Ascending aorta (tissue), 2 donors: ENCODE measurements around the gene NUP50. TPM values are rescaled to one million over a fixed set of nuclear protein-coding genes. Genes with fewer than 3 reads are reported as not detected.

ENCODE experiments used
- DNase-seq, 2 donors: peaks; one replicate each; pipeline ENCODE4 v3.0.0-alpha.2; 2019; ENCODE audit warnings: low spot score in 2 of 2
- H3K27ac ChIP-seq, 2 donors: fragments of 200-600 bp; sonication (generic); one replicate each; pipeline ENCODE4 v1.5.1; 2016 to 2017; ENCODE audit warnings: mild to moderate bottlenecking in 1 of 2
- H3K27me3 ChIP-seq: fragments of 200-600 bp; sonication (generic); one replicate; pipeline ENCODE4 v1.5.1; 2017
- H3K36me3 ChIP-seq, 2 donors: fragments of 200-600 bp; sonication (generic); one replicate each; pipeline ENCODE4 v1.5.1; 2016
- H3K4me1 ChIP-seq, 2 donors: fragments of 200-600 bp; sonication (generic); one replicate each; pipeline ENCODE4 v1.5.1; 2016 to 2017; ENCODE audit warnings: mild to moderate bottlenecking in 1 of 2
- H3K4me3 ChIP-seq, 2 donors: fragments of 200-600 bp; sonication (generic); one replicate each; pipeline ENCODE4 v1.5.1; 2016 to 2017; ENCODE audit warnings: mild to moderate bottlenecking in 1 of 2
- H3K9me3 ChIP-seq, 2 donors: fragments of 200-600 bp; sonication (generic); one replicate each; pipeline ENCODE4 v1.5.1; 2016
- CTCF ChIP-seq, 3 experiments: fragments of 200-600 bp in 2 of 3; fragments of 450-650 bp in 1 of 3; sonication (generic) in 2 of 3; IDR thresholded peaks; one replicate each; pipeline ENCODE4 v1.5.1; 2016 to 2019; ENCODE audit warnings: antibody characterized with exemption in 3 of 3, mild to moderate bottlenecking in 1 of 3, moderate library complexity in 1 of 3
- intact Hi-C: fragments of 100-400 bp; cut with DNase I; formaldehyde crosslinking; loops from one replicate; pipeline ENCODE4 v1.15.1; 2023
- total RNA-seq: library from RNA; depleted of rRNA; stranded (reverse); fragments of >200 nt; gene quantifications from one replicate; pipeline ENCODE4 v1.1.0, GENCODE V29; 2016

Gene NUP50
- total RNA-seq, 1 donor from 2014 or later, result 75.8 TPM

- Histone ChIP-seq H3K4me3 (no peak overlapping the region), H3K4me1 (no peaks in the 10 kb centered on the region), H3K27ac (no peak overlapping the region), H3K36me3 (peaks cover 60 to 74% of the 10 kb centered on the region in 2 donors), H3K27me3 (no peaks in the 10 kb centered on the region), H3K9me3 (no peaks in the 10 kb centered on the region)
- no peak for TF ChIP-seq CTCF (IDR thresholded peaks at IDR 0.05)
- no peak for DNase-seq
- intact Hi-C loops, result no loop called here
Observed at GRCh38 chr22:45171830-45172229, 8.1 kb downstream of the NUP50 start.

GRCh38 chr22:45172881-45173585, 9.3 kb downstream of the NUP50 start:
- Histone ChIP-seq H3K27ac (no peak overlapping the region), H3K27me3 (no peaks in the 10 kb centered on the region), H3K4me3 (no peak overlapping the region), H3K9me3 (no peaks in the 10 kb centered on the region), H3K4me1 (no peaks in the 10 kb centered on the region), H3K36me3 (peaks cover 72 to 82% of the 10 kb centered on the region in 2 donors)
- DNase-seq, result no peak
- no peak for TF ChIP-seq CTCF (IDR thresholded peaks at IDR 0.05)
- intact Hi-C loops, result no loop called here

GRCh38 chr22:45179276-45180049, 15.7 kb downstream of the NUP50 start:
- H3K4me3 ChIP-seq, result no peak overlapping the region
- peaks cover 52 to 72% of the 10 kb centered on the region in 2 donors for H3K36me3 ChIP-seq
- H3K27ac ChIP-seq, result no peak overlapping the region
- TF ChIP-seq CTCF (IDR thresholded peaks at IDR 0.05), result no peak
- no peaks in the 10 kb centered on the region for H3K4me1 ChIP-seq
- no peak for DNase-seq
- intact Hi-C loops, result no loop called here
- H3K9me3 ChIP-seq, result no peaks in the 10 kb centered on the region
- H3K27me3 ChIP-seq, result no peaks in the 10 kb centered on the region

- Histone ChIP-seq H3K4me1 (no peaks in the 10 kb centered on the region), H3K4me3 (no peak overlapping the region), H3K36me3 (peaks cover 58 to 74% of the 10 kb centered on the region in 2 donors), H3K27me3 (no peaks in the 10 kb centered on the region), H3K9me3 (no peaks in the 10 kb centered on the region), H3K27ac (no peak overlapping the region)
- intact Hi-C loops, result no loop called here
- TF ChIP-seq CTCF (IDR thresholded peaks at IDR 0.05), result no peak
- no peak for DNase-seq
Observed at GRCh38 chr22:45180146-45180679, 16.5 kb downstream of the NUP50 start.

GRCh38 chr22:45181240-45181639, 17.5 kb downstream of the NUP50 start:
- Histone ChIP-seq H3K4me3 (no peak overlapping the region), H3K4me1 (no peaks in the 10 kb centered on the region), H3K36me3 (peaks cover 63 to 74% of the 10 kb centered on the region in 2 donors), H3K27ac (no peak overlapping the region), H3K27me3 (no peaks in the 10 kb centered on the region), H3K9me3 (no peaks in the 10 kb centered on the region)
- intact Hi-C loops, result no loop called here
- no peak for DNase-seq
- no peak for TF ChIP-seq CTCF (IDR thresholded peaks at IDR 0.05)
